GM19239 (cell line): ENCODE data around the gene GIMAP6.
"Not testable (repeated sequence)": the region's sequence is repeated elsewhere in the genome, so short reads cannot be mapped to it uniquely, and the experiment has no call there.

Experiments used
- DNase-seq: peaks from one replicate; pipeline ENCODE4 v3.0.0; 2011; ENCODE audit warnings: low spot score; ENCODE audit not compliant: insufficient read length
- FAIRE-seq: peaks from 2 replicates; lab custom pipeline; 2011; peaks lifted over from hg19 to GRCh38; lab: Jason Lieb, UNC

Gene GIMAP6

DNA sequence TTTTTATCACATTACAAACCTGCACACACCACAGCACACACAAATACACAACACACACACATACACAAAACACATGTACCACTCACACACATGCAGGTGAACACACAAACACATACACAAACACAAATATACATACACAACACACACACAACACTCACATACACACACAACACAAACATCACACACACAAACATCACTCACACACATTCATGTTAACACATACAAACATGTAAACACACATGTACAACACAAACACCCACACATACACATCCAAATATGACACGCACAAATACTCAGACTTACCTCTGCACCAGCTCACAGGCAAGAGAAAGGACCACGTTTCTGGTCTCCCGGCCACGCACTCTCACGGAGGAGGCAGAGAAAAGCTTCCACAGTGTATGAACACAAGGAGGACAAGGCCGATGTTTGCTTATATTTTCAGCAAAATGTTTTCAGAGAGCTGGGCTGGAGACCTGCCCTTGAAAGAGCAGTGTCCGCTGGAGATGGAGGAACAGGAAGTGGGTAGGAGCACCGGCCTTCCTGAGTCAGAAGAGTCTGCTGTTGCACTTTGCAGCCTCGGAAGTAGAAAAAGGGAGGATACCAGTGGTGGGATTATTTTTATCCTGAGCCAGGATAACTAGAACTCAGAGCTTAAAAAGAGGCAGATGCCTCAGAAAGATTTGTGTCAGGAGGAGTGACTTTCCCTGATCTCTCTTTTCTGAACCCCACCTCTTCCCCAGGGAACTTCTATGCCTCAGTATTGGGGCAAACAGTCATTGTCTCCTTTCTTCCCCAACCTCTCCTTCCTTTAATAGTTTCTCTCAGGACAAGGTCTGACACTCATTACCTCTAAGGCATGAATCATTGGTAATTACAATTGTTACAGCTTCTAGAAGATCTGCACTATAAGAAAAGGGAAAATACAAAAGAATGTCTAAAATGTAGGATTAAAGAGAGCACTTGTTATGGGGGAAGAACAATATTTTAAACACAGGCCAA is at the start of gene GIMAP6:
GIMAP6 (minus strand) TSS at position 520 of the 999 bp plus-strand sequence. CDS start 2,243 bp downstream, outside the sequence.
- FAIRE-seq (peak; percentile 98), DNase-seq (peak; percentile 46)

DNA sequence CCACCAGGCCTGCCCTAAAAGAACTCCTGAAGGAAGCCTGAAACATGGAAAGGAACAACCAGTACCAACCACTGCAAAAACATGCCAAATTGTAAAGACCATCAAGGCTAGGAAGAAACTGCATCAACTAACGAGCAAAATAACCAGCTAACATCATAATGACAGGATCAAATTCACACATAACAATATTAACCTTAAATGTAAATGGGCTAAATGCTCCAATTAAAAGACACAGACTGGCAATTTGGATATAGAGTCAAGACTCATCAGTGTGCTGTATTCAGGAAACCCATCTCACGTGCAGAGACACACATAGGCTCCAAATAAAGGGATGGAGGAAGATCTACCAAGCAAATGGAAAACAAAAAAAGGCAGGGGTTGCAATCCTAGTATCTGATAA is 48.2 kb upstream of the GIMAP6 start:
- not testable (repeated sequence) for DNase-seq, FAIRE-seq

DNA sequence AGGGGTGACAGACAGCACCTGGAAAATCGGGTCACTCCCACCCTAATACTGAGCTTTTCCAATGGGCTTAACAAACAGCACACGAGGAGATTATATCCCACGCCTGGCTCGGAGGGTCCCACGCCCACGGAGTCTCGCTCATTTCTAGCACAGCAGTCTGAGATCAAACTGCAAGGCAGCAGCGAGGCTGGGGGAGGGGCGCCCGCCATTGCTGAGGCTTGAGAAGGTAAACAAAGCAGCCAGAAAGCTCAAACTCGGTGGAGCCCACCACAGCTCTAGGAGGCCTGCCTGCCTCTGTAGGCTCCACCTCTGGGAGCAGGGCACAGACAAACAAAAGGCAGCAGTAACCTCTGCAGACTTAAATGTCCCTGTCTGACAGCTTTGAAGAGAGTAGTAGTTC is 46.4 kb upstream of the GIMAP6 start:
- FAIRE-seq = not testable (repeated sequence)

DNA sequence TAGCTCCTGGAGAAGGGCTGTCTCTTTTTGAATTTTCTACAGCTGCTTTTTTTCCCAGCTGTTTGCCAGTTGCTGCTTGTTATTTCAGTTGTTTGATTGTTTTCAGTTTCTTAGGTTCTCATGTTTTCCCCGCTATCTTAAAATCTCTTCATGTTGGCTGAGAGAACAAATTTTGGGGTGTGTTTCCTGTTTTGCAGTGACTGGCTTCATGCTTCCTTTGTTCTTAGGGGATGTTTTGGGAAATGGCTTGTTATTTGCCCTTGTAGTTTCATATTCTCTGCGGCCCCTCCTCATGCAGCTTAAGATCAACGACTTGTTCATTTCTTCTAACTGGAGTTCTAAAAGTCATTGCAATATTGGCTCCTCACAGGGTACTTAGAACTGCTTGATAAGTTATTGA is 44.7 kb upstream of the GIMAP6 start:
- not testable (repeated sequence) for DNase-seq, FAIRE-seq

More for the DNA sequence above, 46.4 kb upstream of the GIMAP6 start:
- not testable (repeated sequence) for DNase-seq

DNA sequence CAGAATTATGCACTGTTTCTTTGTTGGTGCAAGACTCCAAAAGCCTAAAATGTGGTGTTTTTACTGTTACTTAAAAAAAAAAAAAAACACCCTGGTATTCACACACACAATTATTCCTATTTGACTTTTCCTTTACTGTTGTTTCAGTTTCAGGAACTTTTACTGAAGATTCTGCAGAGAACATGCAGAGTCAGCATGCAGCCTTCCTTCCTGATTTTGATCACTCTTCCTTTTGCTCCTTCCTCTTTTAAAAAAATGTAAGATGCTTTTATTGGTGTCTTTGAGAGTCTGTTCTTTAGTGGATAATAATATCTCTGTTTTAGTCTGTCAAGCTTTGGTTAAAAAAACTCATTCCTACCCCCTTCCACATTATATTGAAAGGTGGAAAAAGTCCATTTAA is 44.1 kb upstream of the GIMAP6 start:
- not testable (repeated sequence) for DNase-seq
- peak; percentile 14 for FAIRE-seq

DNA sequence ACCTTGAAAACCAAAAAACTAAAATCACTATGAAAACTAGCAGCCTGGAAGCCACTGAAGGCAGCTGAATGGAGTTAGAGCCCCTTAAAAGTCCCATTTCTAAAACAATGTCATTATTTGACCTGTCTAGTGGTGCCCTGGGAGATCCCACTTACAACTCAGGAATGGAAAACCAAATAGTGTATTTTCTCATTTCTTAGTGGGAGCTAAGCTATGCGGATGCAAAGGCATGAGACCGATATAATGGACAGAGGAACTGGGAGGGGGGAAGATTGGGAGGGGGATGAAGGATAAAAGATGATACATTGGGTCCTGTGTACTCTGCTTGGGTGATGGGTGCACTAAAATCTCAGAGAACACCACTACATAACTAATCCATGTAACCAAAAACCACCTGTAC is 43.5 kb upstream of the GIMAP6 start:
- no peak for DNase-seq
- FAIRE-seq = no peak

DNA sequence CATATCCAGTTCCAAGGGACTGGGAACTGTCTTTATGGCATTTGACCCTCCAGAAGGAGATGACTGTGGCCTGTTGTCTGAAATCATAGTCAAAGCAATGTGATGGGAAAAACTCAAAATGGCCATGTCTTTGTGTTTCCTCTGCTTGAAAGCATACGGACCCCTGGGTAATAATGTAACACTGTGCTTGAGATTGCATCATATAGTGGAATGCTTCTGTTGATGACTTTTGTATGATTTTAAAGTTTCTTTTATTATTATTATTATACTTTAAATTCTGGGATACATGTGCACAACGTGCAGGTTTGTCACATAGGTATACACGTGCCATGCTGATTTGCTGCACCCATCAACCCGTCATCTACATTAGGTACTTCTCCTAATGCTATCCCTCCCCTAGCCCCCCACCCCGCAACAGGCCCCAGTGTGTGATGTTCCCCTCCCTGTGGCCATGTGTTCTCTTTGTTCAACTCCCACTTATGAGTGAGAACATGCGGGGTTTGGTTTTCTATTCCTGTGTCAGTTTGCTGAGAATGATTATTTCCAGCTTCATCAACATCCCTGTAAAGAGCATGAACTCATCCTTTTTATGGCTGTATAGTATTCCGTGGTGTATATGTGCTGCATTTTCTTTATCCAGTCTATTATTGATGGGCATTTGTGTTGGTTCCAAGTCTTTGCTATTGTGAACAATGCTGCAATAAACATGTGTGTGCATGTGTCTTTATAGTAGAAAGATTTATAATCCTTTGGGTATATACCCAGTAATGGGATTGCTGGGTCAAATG is 39.8 kb upstream of the GIMAP6 start:
- DNase-seq, FAIRE-seq: not testable (repeated sequence)

DNA sequence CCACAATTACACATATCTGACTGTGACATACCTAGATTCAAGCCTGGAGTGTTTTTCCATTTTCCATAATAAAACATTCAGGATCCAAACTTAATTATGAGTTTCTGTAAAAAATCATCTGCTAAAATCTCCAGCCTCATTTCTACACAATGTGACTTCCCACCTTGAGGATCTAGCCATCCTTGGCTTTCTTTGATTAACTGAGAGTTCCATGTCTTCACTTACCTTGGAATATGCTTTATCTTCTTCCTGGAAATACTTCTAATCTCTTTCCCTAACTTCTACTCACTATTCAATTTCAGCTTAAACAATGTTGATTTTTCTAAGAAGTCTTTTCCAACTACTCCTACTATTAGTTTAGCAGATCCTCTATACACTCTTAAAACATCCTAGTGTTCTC is 36.8 kb upstream of the GIMAP6 start:
- no peak for FAIRE-seq
- no peak for DNase-seq

DNA sequence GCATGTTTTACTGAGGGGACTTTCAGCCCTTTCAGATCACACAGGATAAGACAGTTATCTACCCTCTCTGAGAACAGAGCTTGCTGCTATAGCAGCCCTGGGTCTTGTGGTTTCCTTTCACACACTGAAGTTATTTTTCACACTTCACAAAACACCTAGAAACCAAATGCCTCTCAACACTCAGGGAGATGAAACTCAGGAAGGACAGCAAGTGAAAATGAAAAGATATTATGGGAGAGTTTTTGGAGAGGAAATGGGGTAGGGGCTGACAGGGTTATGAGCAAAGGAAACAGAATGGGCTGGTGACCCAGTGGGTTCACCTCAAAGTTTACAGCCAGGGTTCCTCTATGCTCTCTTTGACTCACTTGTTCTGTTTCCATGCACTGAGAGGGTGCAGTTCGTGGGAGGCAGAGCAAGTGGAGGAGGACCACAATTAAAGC is 36.3 kb upstream of the GIMAP6 start:
- FAIRE-seq (peak; percentile 99), DNase-seq (peak; percentile 48)

DNA sequence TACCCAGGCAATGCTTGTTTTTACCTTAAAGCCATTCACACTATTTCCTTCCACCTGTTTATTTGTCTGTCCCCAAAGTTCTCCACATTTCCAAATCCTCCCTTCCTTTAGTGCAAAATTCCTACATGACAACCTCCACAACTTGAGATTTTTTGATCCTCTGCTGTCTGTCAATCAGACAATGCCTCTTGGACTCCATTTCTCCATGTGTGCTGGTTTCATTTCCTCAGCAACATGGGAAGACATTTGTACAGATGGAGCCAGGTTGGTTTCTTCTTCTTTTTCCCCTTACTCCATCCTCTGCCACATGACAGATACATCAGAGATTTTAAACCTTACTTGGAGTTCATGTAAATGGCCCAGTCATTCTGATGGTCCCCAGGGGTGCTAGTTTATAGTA is 34.2 kb upstream of the GIMAP6 start:
- DNase-seq = no peak
- FAIRE-seq = peak; percentile 68

DNA sequence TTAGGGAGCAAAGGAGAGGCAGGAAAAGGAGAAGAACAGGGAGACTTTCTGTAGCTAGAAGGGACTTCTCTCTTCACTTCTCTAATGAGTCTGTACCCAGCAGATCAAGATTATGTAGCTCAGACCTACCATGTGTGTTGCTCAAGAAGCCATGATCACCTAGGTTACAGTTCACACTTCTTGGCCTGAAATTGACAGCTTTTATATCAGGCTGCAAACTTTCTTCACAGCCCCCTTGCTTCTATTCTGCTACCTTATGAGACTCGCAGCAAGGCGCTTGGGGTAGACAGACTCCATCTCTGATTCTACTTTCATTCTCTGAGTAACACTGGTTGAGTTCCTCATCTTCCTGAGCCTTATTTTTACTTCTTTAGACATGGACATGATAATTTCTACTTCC is 33.7 kb upstream of the GIMAP6 start:
- FAIRE-seq = no peak

DNA sequence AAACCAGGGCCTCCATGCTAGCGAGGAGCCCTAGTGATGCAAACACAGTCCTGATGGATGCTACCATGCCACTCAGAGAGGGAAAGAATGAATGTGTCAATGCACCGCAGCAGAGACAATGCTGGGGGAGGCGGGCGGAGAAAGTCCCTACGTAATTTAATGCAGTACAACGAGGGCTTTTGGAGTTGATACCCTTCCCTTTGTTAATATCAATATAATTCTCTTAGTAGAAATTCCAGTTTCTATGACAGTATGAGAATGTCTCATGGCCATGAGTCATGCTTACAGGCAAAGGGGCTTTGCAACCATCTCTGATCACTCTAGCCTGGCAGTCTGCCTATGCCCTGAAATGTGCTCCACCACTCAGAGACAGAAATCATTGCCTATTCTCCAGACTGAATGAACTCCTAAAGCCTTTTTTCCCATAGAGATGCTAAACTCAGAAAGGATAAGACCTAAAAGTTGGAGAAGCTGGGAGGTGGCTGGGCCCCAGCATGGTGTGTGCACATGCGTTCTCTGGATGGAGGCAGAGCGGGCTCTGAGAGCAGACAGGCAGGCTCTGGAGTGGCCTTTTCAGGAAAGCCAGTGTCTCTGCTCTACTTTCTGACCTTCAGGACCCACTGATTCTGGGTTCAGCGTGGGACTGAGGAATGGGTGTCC is 33.0 kb upstream of the GIMAP6 start:
- FAIRE-seq (no peak), DNase-seq (no peak)

More for the DNA sequence above, 33.7 kb upstream of the GIMAP6 start:
- DNase-seq = no peak

DNA sequence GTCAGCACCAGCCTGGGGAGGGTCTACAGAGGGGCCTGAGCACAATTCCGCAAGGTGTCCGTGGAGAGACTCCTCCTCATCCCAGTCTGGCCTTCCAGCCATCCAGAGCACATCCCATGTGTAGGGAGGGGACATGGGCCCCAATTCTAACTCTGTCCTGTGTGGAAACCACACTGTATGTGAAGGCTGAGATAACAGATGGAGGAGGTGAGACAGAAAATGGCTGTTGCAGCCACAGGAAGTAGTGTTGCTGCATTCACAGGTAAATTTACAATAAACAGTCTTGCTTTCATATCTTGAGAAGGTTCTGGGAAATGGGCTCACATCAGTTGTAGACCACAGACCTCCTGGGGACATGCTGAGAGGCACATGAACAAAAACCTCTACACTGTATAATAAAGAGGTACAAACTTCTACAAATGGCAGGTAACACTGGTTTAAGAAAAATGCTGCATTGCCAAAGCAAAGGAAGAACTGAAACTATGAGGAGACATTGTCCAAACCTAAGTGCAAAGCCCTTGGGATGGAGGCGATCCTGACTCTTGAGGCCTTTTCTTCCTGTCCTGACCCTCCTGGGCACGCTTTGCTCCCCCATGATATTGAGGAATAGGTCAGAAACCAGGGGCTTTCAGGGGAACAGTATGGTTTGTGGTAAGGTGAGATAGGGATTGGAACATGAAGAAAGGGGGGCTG is 31.8 kb upstream of the GIMAP6 start:
- peak; percentile 88 for FAIRE-seq
- no peak for DNase-seq

DNA sequence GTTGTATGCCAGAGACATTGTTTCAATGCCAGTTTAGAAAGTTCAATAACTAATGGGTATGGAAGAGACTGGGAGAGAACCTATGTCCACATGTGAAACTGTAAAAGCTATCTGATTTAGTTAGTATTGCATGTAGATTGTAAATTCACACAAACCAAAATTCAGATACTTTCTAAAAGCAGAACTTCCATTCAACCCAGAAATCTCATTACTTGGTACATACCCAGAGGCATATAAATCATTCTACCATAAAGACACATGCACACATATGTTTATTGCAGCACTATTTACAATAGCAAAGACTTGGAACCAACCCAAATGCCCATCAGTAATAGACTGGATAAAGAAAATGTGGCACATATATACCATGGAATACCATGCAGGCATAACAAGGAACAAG is 30.6 kb upstream of the GIMAP6 start:
- not testable (repeated sequence) for FAIRE-seq, DNase-seq

DNA sequence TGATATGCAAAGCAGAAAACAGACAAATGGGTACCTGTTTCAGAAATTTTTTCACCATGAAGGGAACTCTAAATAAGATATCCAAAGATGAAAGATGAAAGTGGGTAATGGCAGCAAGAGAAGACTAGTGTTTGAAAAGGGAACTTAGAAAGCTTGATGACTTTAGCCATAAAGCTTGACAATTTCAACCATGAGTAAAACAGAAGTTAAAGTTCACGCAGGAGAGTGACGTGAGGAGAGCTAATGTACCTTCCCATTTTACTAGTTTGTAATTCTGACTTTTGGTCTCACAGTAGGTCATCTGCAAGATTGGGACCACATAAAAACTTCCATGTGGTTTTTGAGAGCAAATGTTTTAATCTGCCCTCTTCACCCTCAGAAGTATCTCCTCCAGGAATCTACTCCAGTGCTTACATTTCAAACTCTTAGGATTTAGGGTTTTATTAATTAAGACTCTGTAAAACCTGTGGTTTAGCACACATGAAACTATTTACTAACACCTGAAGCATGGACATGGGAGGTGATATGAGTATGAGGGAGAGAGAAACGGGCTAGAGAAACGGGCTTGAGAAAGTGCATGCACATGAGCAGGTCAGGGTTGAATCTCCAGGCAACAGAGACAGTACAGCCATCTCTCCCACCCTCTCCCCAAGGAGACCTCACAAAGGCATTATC is 28.9 kb upstream of the GIMAP6 start:
- DNase-seq (no peak), FAIRE-seq (no peak)

DNA sequence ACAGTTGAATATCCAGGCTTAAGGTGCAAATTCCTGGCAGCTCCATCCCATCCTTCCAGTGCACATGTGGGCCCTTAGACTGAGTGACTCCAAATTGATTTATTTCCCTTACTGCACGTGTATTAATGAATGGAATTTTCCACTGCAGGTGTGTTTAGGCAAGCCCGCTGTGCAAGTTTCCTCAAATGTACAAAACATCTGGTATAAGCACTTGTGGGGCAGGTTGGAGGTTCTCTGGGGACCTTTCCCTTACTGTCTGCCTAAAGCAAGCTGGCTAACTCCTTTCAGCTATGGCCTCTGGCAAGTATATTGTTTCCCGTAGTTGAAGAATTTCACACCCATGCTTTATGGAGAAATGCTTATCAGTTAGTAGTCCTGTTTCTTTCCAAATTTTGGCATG is 25.3 kb upstream of the GIMAP6 start:
- no peak for DNase-seq
- no peak for FAIRE-seq

DNA sequence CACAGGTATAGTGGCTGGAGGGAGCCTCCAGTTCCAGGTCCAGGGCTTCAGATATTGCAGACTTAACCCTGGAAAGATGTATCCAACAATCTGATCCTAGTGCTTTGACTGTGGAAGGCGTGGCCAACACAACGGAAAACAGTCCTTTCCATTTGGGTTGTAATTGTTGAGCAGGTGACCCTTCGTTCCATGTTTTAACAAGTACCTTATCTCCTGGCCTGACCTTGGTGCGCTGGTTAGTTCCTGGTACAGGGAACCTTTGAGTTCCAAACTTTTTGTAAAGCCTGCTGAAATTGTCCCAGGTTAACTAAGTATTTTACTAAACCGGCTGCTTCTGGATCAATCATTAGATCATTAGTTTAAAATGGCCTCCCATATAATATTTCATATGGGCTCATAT is 23.9 kb upstream of the GIMAP6 start:
- no peak for FAIRE-seq
- DNase-seq = no peak

DNA sequence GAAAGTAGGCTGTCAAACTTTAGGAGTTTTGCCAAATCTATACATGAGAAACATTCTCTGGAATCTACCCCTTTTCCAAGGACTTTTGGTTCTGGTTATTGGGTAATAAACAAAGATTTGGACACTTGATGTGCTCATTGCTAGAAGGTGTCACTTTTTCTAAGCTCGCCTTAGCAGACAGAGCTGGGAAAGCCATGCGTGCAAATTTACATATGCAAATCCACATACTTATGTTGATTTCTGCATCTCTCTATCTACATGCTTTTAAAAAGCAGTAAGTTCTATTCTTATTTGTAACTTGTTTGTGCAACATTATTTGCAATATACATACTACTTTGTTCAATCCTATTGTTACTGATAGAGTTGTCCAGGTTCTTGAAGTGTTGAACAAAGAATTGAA is 22.5 kb upstream of the GIMAP6 start:
- FAIRE-seq (no peak), DNase-seq (no peak)

DNA sequence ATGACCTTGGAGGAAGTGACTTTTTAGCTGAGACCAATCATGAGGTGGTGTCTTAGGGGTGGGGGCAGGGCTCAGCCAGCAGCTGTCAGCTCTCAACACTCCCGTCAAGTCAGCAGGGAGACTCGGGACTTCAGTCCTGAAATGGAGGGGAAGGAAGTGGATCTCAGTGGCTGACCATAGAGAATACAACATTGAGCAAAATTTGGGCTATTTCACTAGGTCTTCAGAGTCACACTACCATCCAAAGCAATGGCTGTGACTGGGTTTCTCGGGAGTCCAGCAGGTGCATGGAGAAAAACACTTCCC is 16.8 kb upstream of the GIMAP6 start:
- no peak for DNase-seq
- FAIRE-seq = no peak
